OCI-LY3 (cell line): ENCODE measurements around the gene STAM2.

Experiments used
- H2AFZ ChIP-seq: fragments of 200-600, 300-600 bp; shearing (Covaris generic); 2 replicates; pipeline ENCODE4 v1.6.0; 2014; ENCODE audit warnings: antibody characterized with exemption, low read depth, low read length
- H3K27ac ChIP-seq: fragments of 200-600, 300-600 bp; sonication (generic); 2 replicates; pipeline ENCODE4 v1.5.1; 2014; ENCODE audit warnings: mild to moderate bottlenecking, low read length, moderate library complexity, mixed read lengths
- H3K27me3 ChIP-seq: fragments of 200-600, 300-600 bp; sonication (generic); 2 replicates; pipeline ENCODE4 v1.6.1; 2014; ENCODE audit warnings: low read depth, low read length, mixed read lengths
- H3K36me3 ChIP-seq: fragments of 200-600, 300-600 bp; sonication (generic); replicated peaks from 2 replicates; pipeline ENCODE3; 2014; ENCODE audit warnings: low read depth, low read length, mixed read lengths
- H3K4me1 ChIP-seq: fragments of 300-600, 200-600 bp; sonication (generic); 2 replicates; pipeline ENCODE4 v1.6.1; 2014; ENCODE audit warnings: low read length, mixed read lengths
- H3K4me2 ChIP-seq: fragments of 200-600, 300-600 bp; sonication (generic); 2 replicates; pipeline ENCODE4 v1.6.1; 2014; ENCODE audit warnings: low read length, mixed read lengths
- H3K4me3 ChIP-seq: fragments of 300-600, 200-600 bp; sonication (generic); 2 replicates; pipeline ENCODE4 v1.5.1; 2014; ENCODE audit warnings: antibody characterized with exemption, mild to moderate bottlenecking, low read length, moderate library complexity
- H3K79me2 ChIP-seq: fragments of 300-600, 200-600 bp; shearing (Covaris generic); 2 replicates; pipeline ENCODE4 v1.6.1; 2014; ENCODE audit warnings: mild to moderate bottlenecking, low read length, mixed read lengths
- H3K9ac ChIP-seq: fragments of 300-600, 200-600 bp; shearing (Covaris generic); 2 replicates; pipeline ENCODE4 v1.6.0; 2014; ENCODE audit warnings: mild to moderate bottlenecking, low read length, moderate library complexity
- H3K9me3 ChIP-seq: fragments of 200-600, 300-600 bp; shearing (Covaris generic); 2 replicates; pipeline ENCODE4 v1.6.1; 2014; ENCODE audit warnings: low read length, mixed read lengths; ENCODE audit not compliant: insufficient read depth
- H4K20me1 ChIP-seq: fragments of 200-600, 300-600 bp; sonication (generic); 2 replicates; pipeline ENCODE4 v1.6.1; 2016; ENCODE audit warnings: low read length, mixed read lengths; ENCODE audit not compliant: insufficient read depth
- CTCF ChIP-seq: fragments of 200-600, 300-600 bp; sonication (generic); IDR thresholded peaks from 2 replicates; pipeline ENCODE4 v1.5.1; 2014; ENCODE audit warnings: antibody characterized with exemption, low read length, low read depth
- EZH2phosphoT487 ChIP-seq: fragments of 200-600 bp; shearing (Covaris generic); IDR thresholded peaks from 2 replicates; pipeline ENCODE4 v1.6.1; 2018; ENCODE audit warnings: antibody characterized with exemption, mixed run types, low read depth

STAM2 gene

GRCh38 chr2:152088006-152088405, 87.6 kb downstream of the STAM2 start:
- no peak overlapping the region for H3K4me3 ChIP-seq

DNA sequence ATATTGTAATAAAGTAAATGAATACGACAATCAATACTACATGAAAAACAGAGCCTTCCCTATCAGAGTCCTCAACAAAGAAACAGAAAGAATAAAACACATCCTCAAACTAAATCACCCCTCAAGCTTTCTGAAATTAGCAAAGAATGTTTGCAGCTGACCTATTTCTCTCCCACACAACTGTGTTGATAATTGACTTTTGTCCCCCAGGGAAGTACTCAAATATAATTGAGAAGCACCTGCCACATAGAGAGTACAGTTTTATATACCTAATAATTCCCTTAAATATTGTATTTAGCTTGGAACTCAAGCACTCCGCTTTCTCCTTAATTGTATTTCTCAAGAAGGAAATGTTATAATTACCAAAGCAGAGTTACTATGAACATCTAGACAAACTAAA, 89.3 kb downstream of the STAM2 start:
- H3K27me3 ChIP-seq = no peaks in the 10 kb centered on the region
- no peak overlapping the region for H3K9ac ChIP-seq
- H3K4me1 ChIP-seq = no peaks in the 10 kb centered on the region
- no peak overlapping the region for H3K27ac ChIP-seq
- no peak overlapping the region for H3K4me2 ChIP-seq
- no peak overlapping the region for H2AFZ ChIP-seq
- H3K9me3 ChIP-seq = no peaks in the 10 kb centered on the region
- TF ChIP-seq CTCF (no peak), EZH2phosphoT487 (no peak)
- H3K36me3 ChIP-seq = no peaks in the 10 kb centered on the region
- H4K20me1 ChIP-seq = no peaks in the 10 kb centered on the region
- H3K79me2 ChIP-seq = no peaks in the 10 kb centered on the region
- H3K4me3 ChIP-seq = no peak overlapping the region

More at GRCh38 chr2:152088006-152088405, 87.6 kb downstream of the STAM2 start:
- Histone ChIP-seq H3K27ac (no peak overlapping the region), H3K4me2 (no peak overlapping the region), H3K4me1 (no peaks in the 10 kb centered on the region), H3K27me3 (no peaks in the 10 kb centered on the region), H3K9ac (no peak overlapping the region), H3K79me2 (no peaks in the 10 kb centered on the region), H2AFZ (no peak overlapping the region), H3K36me3 (no peaks in the 10 kb centered on the region), H3K9me3 (no peaks in the 10 kb centered on the region), H4K20me1 (no peaks in the 10 kb centered on the region)
- TF ChIP-seq CTCF (no peak), EZH2phosphoT487 (no peak)

DNA sequence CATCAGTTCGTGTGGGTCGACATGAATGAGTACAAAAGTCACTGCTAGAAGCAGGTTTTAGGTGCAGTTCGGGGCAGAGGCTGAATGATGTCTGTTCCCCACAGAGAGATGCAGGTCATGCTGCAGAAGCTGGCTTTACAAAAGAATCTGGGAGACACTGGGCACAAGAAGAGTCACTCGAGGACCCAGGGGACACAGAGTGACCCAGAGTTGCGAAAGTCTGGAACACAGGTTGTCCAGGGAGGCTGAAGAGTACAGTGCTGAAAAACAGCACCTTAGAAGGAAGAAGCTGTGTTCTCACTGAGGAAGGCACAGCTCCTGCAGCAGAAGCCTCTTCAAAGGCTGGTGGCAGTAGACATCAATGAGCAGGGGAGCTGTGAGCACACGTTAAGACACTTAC, 91.5 kb downstream of the STAM2 start:
- Histone ChIP-seq H3K27me3 (no peaks in the 10 kb centered on the region), H3K9me3 (no peaks in the 10 kb centered on the region), H3K27ac (no peak overlapping the region), H4K20me1 (no peaks in the 10 kb centered on the region), H3K4me1 (no peaks in the 10 kb centered on the region), H3K4me2 (no peak overlapping the region), H3K4me3 (no peak overlapping the region), H3K9ac (no peak overlapping the region), H3K36me3 (no peaks in the 10 kb centered on the region), H2AFZ (no peak overlapping the region), H3K79me2 (no peaks in the 10 kb centered on the region)
- no peak for TF ChIP-seq CTCF
- TF ChIP-seq EZH2phosphoT487 = no peak

DNA sequence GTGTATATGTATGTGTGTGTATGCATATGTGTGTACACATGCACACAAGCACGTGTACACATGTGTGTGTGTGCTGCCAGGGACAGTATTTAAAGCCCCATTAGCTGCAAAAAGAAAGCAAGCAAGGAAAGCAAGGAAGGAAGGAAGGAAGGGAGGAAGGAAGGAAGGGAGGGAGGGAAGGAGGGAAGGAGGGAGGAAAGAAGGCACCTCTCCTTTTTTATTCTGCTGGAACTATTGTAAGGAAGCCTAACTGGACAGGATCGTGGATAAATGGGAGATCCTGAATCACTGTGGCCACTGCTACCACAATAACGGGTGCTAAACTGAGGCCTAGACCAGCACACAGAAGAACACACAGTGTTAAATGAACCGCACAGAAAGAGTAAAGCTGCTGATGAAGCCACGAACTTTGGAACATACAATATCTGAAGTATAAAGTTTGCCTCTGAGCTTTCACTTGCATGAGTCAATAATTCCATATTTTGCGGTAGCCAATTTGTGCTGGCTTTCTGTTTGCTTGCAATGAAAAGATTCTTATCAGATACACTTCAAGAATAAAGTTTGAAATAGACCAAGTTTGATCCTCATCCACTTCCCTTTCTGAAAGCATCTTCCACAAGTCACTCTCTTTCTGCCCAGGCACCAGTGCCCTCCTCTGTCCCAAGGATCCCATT, 92.2 kb downstream of the STAM2 start:
- H3K4me1 ChIP-seq = no peaks in the 10 kb centered on the region
- no peaks in the 10 kb centered on the region for H3K79me2 ChIP-seq
- no peak overlapping the region for H3K27ac ChIP-seq
- no peak overlapping the region for H3K4me3 ChIP-seq
- TF ChIP-seq CTCF = no peak
- no peak for TF ChIP-seq EZH2phosphoT487
- no peaks in the 10 kb centered on the region for H3K36me3 ChIP-seq
- H3K4me2 ChIP-seq = no peak overlapping the region
- no peaks in the 10 kb centered on the region for H3K27me3 ChIP-seq
- no peak overlapping the region for H3K9ac ChIP-seq
- H3K9me3 ChIP-seq = no peaks in the 10 kb centered on the region
- no peaks in the 10 kb centered on the region for H4K20me1 ChIP-seq
- H2AFZ ChIP-seq = no peak overlapping the region
